GM18498 (cell line): ENCODE measurements around the gene NOSTRIN.
"Not testable (repeated sequence)": the region's sequence is repeated elsewhere in the genome, so short reads cannot be mapped to it uniquely, and the experiment has no call there.

ENCODE experiments used
- ATAC-seq: cut with Tn5 transposase; IDR thresholded peaks from one replicate; pipeline ENCODE4 v1.9.1; 2021; ENCODE audit warnings: mild to moderate bottlenecking, moderate library complexity; ENCODE audit not compliant: unreplicated experiment

Gene NOSTRIN

DNA sequence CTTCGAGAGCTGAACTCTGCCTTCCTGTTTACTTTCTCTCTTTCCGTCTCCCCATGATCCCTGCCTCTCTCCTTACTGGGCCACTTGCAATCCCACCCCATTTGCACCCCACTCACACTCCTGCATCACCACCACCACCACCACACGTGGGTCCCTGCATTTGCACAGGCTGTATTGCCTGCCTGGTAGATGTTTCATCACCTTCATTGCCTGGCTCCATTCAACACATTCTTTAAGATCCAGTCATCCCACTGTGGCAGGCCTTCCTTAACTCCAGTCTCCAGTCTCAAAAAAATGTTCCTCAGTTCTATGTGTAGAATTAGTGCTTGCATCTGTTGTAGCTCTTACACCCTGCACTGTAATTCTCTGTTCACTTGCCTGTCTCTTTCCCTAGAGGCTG, 13.9 kb downstream of the NOSTRIN start:
- ATAC-seq: no peak

DNA sequence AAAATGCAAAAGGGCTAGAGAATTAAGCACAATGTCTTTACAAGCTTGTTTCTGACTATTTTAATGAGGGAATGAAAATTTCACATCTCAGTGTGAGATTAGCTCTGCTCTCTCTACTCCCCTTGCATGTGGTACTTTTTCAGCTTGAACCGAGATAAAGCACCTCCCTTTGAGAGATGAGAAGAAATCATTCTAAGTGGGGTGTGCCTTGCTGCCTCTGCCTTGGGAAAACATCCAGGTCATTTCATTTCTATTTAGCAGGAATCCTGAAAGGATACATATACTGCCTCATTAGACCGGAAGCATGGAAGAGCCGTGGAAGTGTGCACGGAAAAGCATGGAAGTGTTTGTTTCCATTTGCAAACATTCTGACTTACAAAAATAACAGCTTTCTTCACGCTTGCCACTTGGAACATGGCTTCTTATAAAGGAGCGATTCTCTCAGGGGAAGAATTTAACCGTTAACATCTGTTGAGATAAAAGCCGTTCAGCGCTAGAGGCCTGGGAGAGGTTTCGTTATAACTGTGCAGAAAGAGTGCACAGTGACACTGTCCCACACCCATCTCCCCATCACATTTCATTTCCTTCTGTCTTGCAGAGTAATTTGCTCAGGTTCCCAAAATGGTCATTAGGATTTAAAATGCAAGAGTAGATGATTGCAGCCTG, 16.7 kb downstream of the NOSTRIN start:
- ATAC-seq: no peak

DNA sequence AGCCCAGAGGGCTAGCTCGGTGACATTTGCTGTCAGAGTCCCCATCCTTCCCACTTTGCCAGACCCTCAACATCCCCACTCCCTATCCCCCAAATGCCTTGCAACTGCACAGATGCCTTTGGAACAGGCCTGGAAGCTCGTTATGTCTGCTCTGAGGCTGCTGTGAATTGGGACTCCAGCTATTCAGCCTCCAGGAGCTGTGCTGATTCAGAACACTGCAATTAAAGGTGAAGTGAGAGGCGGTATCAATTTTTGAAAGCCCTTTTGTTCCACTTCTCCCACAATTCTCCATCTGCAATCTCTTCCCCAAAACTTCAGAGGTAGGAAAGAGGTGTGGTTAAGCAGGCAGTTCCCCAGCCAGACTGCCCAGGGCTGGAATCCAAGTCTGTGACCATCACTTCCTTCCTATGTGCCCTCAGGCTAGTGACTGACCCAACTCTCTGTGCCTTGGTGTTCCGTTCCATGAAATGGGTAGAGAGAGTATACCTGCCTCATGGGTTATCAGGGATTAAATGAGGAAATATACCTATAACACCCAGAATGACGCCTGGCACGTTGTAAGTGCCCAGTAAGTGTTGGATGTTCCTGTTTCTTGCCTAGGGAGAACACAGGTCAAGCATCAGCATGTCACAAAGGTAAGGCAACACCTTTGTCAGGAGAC, 17.5 kb downstream of the NOSTRIN start:
- no peak for ATAC-seq

DNA sequence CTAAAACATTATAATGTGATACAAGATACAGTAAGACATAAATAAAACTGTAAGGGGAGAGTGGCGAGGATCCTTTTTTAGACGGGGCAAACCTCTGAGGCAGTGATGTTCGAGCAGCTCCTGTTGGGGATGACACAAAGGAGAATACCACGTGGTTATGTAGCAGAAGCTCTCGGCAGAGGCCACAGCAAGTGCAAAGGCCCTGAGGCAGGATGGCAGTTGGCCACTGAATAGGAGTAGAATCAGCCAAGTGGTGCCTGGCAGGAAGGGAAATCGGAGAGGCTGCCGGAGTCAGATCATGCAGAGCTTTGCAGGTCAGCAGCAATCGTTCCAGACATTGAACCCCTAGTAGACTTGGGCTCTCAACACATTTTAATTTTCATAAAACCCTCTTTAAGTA, 19.1 kb downstream of the NOSTRIN start:
- no peak for ATAC-seq

DNA sequence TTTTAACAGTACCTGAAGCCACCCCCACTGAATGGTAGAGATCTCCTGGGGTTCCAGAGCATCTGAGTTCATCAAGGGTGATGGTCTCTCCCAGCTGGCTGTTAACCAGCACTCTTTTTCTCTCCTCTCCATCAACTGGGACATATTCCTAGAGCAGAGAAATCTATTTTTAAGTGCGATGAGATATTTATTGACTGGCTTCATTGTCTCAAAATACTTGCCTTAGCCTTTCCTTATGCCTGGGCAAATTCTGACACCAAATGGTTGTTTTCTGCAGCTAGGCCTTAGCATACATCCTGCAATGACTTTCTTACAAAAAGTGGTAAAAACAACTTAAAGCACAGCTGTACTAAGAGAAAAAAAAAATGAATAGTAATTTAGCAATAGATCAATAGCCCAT, 19.6 kb downstream of the NOSTRIN start:
- no peak for ATAC-seq

DNA sequence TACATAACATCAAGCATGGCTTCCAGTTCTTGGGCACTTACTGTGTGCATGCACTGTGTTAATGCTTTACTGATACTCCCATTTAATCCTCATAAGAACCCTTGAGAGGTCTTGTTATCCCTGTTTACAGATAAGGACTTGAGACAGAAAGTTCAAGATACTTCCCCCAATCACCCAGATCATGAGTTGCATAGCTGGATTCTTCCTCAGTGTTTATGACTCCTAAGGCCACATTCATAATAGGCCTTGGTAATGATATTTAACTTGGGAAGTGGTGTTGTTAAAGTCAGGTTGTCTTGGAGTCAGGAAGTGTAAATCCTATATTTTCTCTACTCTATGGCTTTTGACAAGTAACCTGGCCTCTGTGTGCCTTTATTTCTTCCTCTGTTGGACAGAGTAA, 22.7 kb downstream of the NOSTRIN start:
- no peak for ATAC-seq

DNA sequence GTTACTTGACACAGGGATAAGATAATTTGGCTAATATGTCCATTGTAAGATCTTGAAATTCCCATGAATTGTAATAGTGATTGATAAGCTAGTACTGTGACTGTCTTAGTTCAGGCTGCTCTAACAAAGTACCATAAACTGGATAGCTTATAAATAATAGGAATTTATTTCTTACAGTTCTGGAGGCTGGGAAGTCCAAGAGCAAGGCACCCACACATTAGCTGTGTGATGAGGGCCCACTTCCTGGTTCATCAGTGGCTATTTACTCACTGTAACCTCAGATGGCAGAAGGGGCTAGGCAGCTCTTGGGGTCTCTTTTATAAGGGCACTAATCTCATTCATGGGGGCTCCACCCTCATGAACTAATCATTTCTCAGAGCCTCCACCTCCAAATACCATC, 28.5 kb downstream of the NOSTRIN start:
- ATAC-seq: no peak

DNA sequence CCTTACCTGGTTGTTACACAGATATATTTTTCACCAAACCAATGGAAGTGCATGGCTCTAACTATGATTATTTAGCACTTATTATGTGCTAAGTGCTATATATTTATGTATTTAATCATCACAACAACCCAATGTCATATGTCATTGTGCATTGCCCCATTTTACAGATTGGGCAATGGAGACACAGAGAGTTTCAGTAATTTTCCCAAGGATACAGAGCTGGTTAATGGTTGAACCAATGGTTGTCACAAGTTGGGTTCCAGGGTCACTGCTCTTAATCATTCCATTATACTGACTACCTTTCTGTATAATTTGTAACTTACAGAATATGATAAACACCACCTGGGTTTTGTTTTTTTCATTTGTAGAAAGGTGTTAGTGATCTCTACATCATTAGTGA, 29.2 kb downstream of the NOSTRIN start:
- no peak for ATAC-seq

DNA sequence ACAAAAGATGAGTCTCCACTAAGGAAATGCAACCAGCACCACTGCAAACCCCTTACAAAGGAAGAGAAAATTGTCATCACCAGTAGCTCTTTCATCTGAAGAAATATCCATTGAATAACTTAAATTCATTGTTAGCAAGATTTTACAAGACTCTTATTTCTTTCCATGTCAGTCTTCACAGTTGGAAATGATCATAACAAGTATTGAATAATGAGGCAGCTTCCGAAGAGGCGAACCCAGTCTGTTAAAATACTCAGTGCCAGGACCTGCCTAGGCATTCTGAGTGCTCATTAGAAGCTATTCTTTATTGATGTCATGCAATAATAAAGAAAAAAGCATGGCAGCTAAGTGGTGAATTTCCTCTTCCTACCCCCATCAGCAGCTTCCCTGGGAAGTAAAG, 33.5 kb downstream of the NOSTRIN start:
- ATAC-seq: no peak

DNA sequence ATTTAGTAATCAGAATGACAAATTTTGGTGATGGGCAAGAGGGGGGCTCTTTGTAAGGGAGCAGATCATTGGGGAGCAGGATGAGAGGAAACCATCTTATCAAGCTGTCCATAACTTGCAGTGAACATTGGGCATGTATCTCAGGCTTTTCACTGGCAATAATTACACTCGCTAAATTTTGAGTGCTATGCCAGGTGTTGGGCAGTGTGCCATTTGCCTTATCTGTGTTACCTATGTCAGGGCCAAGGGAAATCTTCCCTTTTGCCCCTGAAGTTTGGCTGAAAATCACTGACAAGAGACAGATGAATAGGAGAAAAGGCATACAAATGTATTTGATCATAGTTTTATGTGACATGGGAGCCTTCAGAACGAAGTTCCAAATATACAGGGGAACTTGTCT, 39.0 kb downstream of the NOSTRIN start:
- ATAC-seq: no peak

DNA sequence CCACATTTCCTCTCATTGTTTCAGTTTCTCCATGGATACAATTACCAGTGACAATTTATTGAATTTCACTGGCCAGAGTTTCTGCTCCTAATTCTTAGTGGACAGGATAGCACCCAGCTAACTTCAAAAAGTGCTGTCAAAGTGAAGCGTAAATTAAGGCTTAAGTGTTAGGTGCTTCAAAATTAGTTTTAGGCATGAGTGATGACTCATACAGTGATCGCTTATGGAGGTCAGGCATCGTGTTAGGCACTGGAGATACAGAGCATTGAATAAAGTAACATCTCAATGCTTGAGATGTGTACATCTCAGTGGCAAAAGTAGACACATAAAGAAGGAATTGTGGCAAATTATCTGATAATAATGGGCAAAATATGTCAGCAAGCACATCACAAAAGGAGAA, 40.8 kb downstream of the NOSTRIN start:
- ATAC-seq: no peak

DNA sequence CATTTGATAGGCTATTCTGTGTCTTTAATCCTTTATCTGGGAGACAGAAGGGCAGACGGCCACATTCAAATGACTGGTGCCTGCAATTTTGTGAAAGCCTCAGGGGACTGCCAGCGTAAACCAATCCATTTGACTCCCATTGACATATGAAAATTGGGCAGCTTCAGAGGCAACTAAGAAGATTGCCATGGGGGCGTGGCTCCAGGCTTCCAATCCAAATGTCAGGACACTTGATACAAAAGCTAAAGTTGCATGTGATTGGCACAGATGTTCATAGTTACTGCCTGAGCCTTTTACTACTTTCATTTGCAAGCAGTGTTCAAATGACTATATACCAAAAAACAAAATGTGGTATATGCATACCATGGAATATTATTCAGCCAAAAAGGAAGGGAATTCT, 45.8 kb downstream of the NOSTRIN start:
- no peak for ATAC-seq

DNA sequence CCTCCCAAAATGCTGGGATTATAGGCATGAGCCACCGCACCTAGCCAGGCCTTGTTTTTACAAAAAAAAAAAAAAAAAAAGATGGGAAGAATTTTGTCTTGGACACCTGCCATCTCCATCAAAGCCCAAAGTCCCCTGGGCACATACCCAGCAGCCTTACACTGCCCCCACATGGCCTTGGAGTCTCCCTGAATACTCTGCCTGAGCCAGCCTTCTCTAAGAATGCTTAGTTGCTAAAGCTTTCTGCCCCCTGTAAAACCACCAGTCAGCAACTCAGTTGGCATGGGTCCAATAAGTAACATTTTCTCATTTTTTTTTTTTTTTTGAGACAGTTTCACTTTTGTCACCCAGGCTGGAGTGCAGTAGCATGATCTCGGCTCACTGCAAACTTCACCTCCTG, 47.2 kb downstream of the NOSTRIN start:
- ATAC-seq: no peak

DNA sequence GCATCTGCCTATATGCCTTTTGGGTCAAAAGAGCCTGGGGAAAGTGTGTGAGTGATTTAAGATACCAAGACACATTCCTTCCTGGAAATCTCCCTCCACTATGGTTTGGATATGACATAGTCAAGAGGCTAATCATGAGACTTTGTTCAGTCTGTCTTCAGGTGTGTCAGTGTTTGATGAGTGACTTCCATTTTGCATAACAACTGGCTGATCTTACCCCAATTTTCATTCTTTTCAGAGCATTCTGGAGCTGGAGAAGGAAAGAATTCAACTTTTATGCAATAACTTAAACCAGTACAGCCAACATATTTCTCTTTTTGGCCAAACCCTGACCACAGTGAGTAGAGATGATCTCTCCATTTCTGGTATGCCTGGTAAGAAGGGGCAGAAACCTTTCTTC, 48.4 kb downstream of the NOSTRIN start:
- no peak for ATAC-seq

DNA sequence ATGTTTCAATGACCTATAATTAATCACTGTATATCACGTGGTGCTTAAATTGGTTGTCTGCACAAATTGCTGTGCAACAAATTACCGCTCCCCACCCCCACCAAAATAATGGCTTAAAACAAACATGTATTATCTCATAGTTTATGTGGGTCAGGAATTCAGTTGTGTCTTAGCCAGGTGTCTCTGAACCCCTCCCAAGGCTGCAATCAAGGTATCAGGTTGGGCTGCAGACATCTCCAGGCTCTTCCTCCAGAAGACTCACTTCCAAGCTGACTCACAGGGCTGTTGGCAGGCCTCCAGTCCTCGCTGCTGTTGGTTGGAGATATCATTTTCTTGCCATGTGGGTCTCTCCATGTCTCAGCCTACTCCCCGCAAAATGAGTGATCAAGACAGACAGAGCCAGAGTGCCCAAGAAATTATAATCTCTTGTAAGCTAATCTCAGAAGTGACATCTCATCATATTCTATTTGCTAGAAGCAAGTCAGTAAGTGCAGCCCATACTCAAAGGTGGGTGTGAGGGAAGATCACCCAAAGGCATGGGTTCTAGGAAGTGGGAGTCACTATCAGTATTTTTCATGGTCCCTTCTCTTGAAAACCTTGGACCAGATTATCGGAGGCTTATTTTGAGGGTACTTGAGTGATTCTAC, 49.4 kb downstream of the NOSTRIN start:
- no peak for ATAC-seq

DNA sequence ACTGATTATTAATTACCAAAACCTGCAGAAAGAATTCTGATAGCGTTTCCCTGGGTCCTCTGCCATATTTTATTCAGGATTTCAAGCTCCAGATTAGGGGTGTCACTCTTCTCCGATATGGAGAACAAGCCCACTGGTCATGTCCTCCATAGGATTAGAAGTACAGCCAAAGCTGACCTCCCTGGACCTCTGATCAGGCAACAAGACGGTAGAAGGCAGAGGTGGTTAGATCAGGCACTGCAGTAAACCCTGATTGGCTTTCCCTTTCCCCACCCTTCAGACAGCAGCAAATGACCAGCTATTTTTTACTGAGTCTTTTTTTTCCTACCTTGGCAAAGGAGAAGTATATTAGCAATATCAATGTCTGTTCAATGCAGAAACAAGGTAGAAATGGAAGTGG, 50.0 kb downstream of the NOSTRIN start:
- no peak for ATAC-seq

DNA sequence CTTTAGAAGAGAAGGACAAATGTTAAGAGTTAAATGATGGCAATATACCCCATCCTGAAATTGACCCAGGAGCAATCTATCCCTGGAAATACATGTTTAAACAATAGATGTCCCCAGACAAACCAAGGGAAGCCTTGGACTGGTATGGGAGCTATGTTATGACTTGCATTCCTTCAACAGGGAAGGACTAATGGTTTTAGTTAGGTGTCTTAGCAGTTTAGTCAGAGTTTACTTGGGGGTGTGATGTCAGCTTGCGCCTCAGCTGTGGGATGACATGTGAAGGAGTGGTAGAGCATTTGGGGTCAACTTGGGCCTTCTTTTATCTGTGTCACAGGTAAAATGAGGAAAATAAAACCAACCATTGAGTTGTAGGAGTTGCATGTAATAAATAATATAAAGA, 51.0 kb downstream of the NOSTRIN start:
- ATAC-seq: no peak

DNA sequence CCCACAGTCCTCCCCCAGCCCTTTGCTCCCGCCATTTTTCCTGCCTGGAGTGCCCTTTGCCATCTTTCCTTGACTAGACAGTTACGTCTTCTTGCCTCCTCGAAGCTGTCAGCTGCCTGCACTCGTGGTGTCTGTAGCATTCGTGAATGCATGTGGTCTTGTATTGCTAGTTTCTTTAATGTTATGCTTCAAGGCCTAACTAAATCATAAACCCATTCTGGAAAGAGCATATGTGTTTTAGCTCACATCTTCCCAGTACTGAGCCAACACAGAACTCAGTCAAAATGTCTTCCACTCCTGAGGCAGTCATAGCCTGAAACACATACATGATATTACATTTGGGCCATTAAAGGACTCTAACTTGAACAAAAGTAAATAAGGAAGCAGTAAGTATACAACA, 52.2 kb downstream of the NOSTRIN start:
- no peak for ATAC-seq

DNA sequence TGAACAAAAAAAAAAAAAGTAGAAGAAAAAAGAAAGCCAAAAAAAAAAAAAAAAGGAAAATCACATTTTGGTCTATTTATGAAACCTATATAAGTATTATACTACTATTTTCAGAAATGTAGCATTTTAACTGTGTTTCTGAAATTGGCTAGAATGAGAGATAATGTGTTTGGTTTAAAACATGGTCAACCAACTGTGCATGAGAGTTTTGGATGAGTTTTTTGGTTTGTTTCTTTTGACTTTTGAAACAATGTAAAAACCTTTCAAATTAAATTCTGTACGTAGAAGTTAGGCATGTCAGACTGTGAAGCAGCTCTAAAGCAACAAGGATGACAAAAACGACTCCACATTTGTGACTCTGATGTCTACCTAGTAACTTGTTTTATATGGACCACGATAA, 53.2 kb downstream of the NOSTRIN start:
- ATAC-seq: no peak

DNA sequence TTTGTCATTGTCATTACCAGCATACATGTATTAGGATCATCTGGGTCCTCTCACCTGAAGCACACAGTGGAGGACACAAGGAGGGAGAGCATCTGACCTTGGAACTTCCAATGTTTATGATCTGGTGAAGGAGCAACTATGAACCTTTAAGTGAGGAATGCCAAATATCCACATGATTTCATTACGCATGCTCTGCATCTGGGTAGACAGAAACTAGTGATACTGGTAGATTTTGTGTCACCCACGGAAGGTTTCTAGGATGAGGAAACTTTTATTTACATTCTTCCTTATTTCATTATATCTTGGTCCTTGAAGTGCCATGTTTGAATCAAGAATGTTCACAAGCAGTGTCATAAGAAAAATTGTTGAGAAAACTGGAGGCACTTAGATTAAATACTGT, 55.7 kb downstream of the NOSTRIN start:
- no peak for ATAC-seq

DNA sequence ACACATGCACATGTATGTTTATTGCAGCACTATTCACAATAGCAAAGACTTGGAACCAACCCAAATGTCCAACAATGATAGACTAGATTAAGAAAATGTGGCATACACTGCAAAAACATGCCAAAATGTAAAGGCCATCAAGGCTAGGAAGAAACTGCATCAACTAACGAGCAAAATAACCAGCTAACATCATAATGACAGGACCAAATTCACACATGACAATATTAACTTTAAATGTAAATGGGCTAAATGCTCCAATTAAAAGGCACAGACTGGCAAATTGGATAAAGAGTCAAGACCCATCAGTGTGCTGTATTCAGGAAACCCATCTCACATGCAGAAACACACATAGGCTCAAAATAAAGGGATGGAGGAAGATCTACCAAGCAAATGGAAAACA, 64.7 kb downstream of the NOSTRIN start:
- ATAC-seq: not testable (repeated sequence)

DNA sequence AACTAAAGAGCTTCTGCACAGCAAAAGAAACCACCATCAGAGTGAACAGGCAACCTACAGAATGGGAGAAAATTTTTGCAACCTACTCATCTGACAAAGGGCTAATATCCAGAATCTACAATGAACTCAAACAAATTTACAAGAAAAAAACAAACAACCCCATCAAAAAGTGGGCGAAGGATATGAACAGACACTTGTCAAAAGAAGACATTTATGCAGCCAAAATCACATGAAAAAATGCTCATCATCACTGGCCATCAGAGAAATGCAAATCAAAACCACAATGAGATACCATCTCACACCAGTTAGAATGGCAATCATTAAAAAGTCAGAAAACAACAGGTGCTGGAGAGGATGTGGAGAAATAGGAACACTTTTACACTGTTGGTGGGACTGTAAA, 67.9 kb downstream of the NOSTRIN start:
- ATAC-seq: not testable (repeated sequence)
